HG02623 (cell line): Measurements from ENCODE around the gene SDK1.

Source experiments
- ATAC-seq: cut with Tn5 transposase; IDR thresholded peaks from one replicate; pipeline ENCODE4 v1.9.1; 2021; ENCODE audit warnings: moderate library complexity; ENCODE audit not compliant: unreplicated experiment

The SDK1 gene

GRCh38 chr7:4065190-4065589, 764.1 kb downstream of the SDK1 start:
- ATAC-seq: no peak

- no peak for ATAC-seq
Measured at GRCh38 chr7:4066206-4066605, 765.2 kb downstream of the SDK1 start.

GRCh38 chr7:4066626-4067475, 765.8 kb downstream of the SDK1 start:
- no peak for ATAC-seq

GRCh38 chr7:4067476-4067760, 766.4 kb downstream of the SDK1 start:
- no peak for ATAC-seq

- ATAC-seq: no peak
Measured at GRCh38 chr7:4067874-4068273, 766.8 kb downstream of the SDK1 start.

GRCh38 chr7:4068286-4068685, 767.2 kb downstream of the SDK1 start:
- ATAC-seq: no peak

GRCh38 chr7:4069268-4070095, 768.4 kb downstream of the SDK1 start:
- ATAC-seq: no peak

- no peak for ATAC-seq
Measured at GRCh38 chr7:4070214-4070613, 769.2 kb downstream of the SDK1 start.

- ATAC-seq: no peak
Measured at GRCh38 chr7:4071370-4072058, 770.5 kb downstream of the SDK1 start.

- ATAC-seq: no peak
Measured at GRCh38 chr7:4072161-4072925, 771.3 kb downstream of the SDK1 start.

- ATAC-seq: no peak
Measured at GRCh38 chr7:4073052-4073451, 772.0 kb downstream of the SDK1 start.

GRCh38 chr7:4073750-4074149, 772.7 kb downstream of the SDK1 start:
- no peak for ATAC-seq

- ATAC-seq: no peak
Measured at GRCh38 chr7:4074407-4074806, 773.4 kb downstream of the SDK1 start.

GRCh38 chr7:4074994-4075393, 773.9 kb downstream of the SDK1 start:
- no peak for ATAC-seq

GRCh38 chr7:4076701-4077294, 775.7 kb downstream of the SDK1 start:
- ATAC-seq: no peak

GRCh38 chr7:4077980-4078379, 776.9 kb downstream of the SDK1 start:
- no peak for ATAC-seq

GRCh38 chr7:4078580-4078979, 777.5 kb downstream of the SDK1 start:
- no peak for ATAC-seq

- ATAC-seq: no peak
Measured at GRCh38 chr7:4079366-4079765, 778.3 kb downstream of the SDK1 start.

GRCh38 chr7:4079956-4080355, 778.9 kb downstream of the SDK1 start:
- no peak for ATAC-seq

GRCh38 chr7:4080954-4081353, 779.9 kb downstream of the SDK1 start:
- ATAC-seq: no peak

- ATAC-seq: no peak
Measured at GRCh38 chr7:4083513-4083912, 782.5 kb downstream of the SDK1 start.
